Thoracic aorta (tissue), 2 donors: ENCODE results near the gene NUDT3. TPM values are rescaled to one million over a fixed set of nuclear protein-coding genes. Genes with fewer than 3 reads are reported as not detected.

Source experiments
- ATAC-seq: fragments of 150-250 bp; one replicate; pipeline ENCODE4 v1.8.0; 2017; ENCODE audit warnings: low read depth; ENCODE audit not compliant: insufficient number of reproducible peaks, low FRiP score
- DNase-seq: peaks from one replicate; pipeline ENCODE4 v3.0.0-alpha.2; 2020; ENCODE audit warnings: low spot score
- H3K27ac ChIP-seq, 2 donors: fragments of 200-600 bp; sonication (generic); 1 replicate in 1 of 2; 2 replicates in 1 of 2; pipeline ENCODE4 v1.5.1; 2016; ENCODE audit warnings: mild to moderate bottlenecking in 2 of 2, moderate library complexity in 2 of 2
- H3K27me3 ChIP-seq: fragments of 200-600 bp; sonication (generic); replicated peaks from 2 replicates; pipeline ENCODE4 v1.6.0; 2016; ENCODE audit warnings: mild to moderate bottlenecking; ENCODE audit not compliant: insufficient read depth
- H3K36me3 ChIP-seq: fragments of 200-600 bp; sonication (generic); one replicate; pipeline ENCODE4 v1.5.1; 2016
- H3K4me1 ChIP-seq, 2 donors: fragments of 200-600 bp; sonication (generic); 1 replicate in 1 of 2; 2 replicates in 1 of 2; pipeline versions ENCODE4 v1.5.1 to v1.6.0; 2016; ENCODE audit warnings: low read depth in 2 of 2, mild to moderate bottlenecking in 1 of 2; ENCODE audit not compliant: control insufficient read depth in 1 of 2
- H3K4me3 ChIP-seq: fragments of 200-600 bp; sonication (generic); 2 replicates; pipeline ENCODE4 v1.5.1; 2016; ENCODE audit warnings: mild to moderate bottlenecking
- H3K9me3 ChIP-seq: fragments of 200-600 bp; sonication (generic); 2 replicates; pipeline ENCODE4 v1.5.1; 2016
- CTCF ChIP-seq: fragments of 200-600 bp; sonication (generic); IDR thresholded peaks from one replicate; pipeline ENCODE4 v1.5.1; 2019; ENCODE audit warnings: antibody characterized with exemption
- total RNA-seq, 2 donors: library from RNA; depleted of rRNA; stranded (reverse); fragments of >200 nt; gene quantifications; one replicate each; pipeline versions ENCODE4 v1.1.0 to v1.2.3, GENCODE V29; 2016

Gene NUDT3
- total RNA-seq, 2 donors from 2014 or later: 34.8 to 46.8 TPM

- peaks cover 15 to 17% of the 10 kb centered on the region in 2 donors for H3K4me1 ChIP-seq
- no peak overlapping the region for H3K4me3 ChIP-seq
- no peaks in the 10 kb centered on the region for H3K27me3 ChIP-seq
- ATAC-seq (no peak), DNase-seq (no peak)
- H3K9me3 ChIP-seq: no peaks in the 10 kb centered on the region
- no peak overlapping the region for H3K27ac ChIP-seq
- H3K36me3 ChIP-seq: no peaks in the 10 kb centered on the region
- TF ChIP-seq CTCF: no peak
Measured at GRCh38 chr6:34310817-34311216, 81.7 kb downstream of the NUDT3 start.

- no peak for TF ChIP-seq CTCF
- no peak for DNase-seq
- no peak overlapping the region for H3K27ac ChIP-seq
- no peaks in the 10 kb centered on the region for H3K9me3 ChIP-seq
- ATAC-seq: no peak
- H3K27me3 ChIP-seq: no peaks in the 10 kb centered on the region
- H3K4me3 ChIP-seq: no peak overlapping the region
- H3K36me3 ChIP-seq: no peaks in the 10 kb centered on the region
- H3K4me1 ChIP-seq: peaks cover 26 to 27% of the 10 kb centered on the region in 2 donors
Measured at GRCh38 chr6:34308483-34308882, 84.0 kb downstream of the NUDT3 start.

- DNase-seq: no peak
- TF ChIP-seq CTCF: no peak
- Histone ChIP-seq H3K36me3 (no peaks in the 10 kb centered on the region), H3K4me3 (peak overlapping the region; percentile 1), H3K27ac (peak overlapping the region; percentile 9 to 17), H3K4me1 (peaks cover 44 to 46% of the 10 kb centered on the region in 2 donors), H3K9me3 (no peaks in the 10 kb centered on the region), H3K27me3 (no peaks in the 10 kb centered on the region)
- ATAC-seq: no peak
Measured at GRCh38 chr6:34305982-34306708, 86.3 kb downstream of the NUDT3 start.

- TF ChIP-seq CTCF: no peak
- peaks cover 44 to 53% of the 10 kb centered on the region in 2 donors for H3K4me1 ChIP-seq
- H3K9me3 ChIP-seq: no peaks in the 10 kb centered on the region
- no peak for ATAC-seq
- H3K27ac ChIP-seq: peak overlapping the region in 1 of 2 donors; percentile 17
- no peak overlapping the region for H3K4me3 ChIP-seq
- H3K36me3 ChIP-seq: no peaks in the 10 kb centered on the region
- no peak for DNase-seq
- H3K27me3 ChIP-seq: no peaks in the 10 kb centered on the region
Measured at GRCh38 chr6:34305497-34305896, 87.0 kb downstream of the NUDT3 start.

GRCh38 chr6:34304164-34304563, 88.3 kb downstream of the NUDT3 start:
- TF ChIP-seq CTCF: no peak
- Histone ChIP-seq H3K27ac (no peak overlapping the region), H3K4me1 (peaks cover 48 to 64% of the 10 kb centered on the region in 2 donors), H3K9me3 (no peaks in the 10 kb centered on the region), H3K36me3 (no peaks in the 10 kb centered on the region), H3K4me3 (no peak overlapping the region), H3K27me3 (no peaks in the 10 kb centered on the region)
- ATAC-seq (no peak), DNase-seq (no peak)
